ENCODE measurements around the gene GLP1R.

- TF ChIP-seq CTCF (optimal IDR thresholded peaks at IDR 0.05 in 1 of 3, IDR thresholded peaks at IDR 0.05 in 1 of 3, conservative IDR thresholded peaks at IDR 0.05 in 1 of 3; ENCODE audit: extremely low read depth in 1 of 3, insufficient read depth in 2 of 3, low read length in 3 of 3) (no peak), EZH2 (IDR thresholded peaks at IDR 0.05; ENCODE audit: low read length) (no peak)
Observed at GRCh38 chr6:39075010-39075686, 26.6 kb downstream of the GLP1R start.

Data from keratinocyte (primary cell).